GM12874 (cell line): ENCODE measurements around the gene SLMAP.

Experiments
- CTCF ChIP-seq: IDR thresholded peaks from 2 replicates; pipeline ENCODE4 v1.5.1; 2011; ENCODE audit warnings: low read depth, mild to moderate bottlenecking, control low read depth, low read length, moderate library complexity; ENCODE audit not compliant: insufficient read depth

The SLMAP gene

GRCh38 chr3:57958642-57959422 is 202.7 kb downstream of the SLMAP start:
- TF ChIP-seq CTCF, result no peak

GRCh38 chr3:57959423-57960173 is 203.5 kb downstream of the SLMAP start:
- no peak for TF ChIP-seq CTCF

- TF ChIP-seq CTCF, result no peak
Observed at GRCh38 chr3:57960174-57960505, 204.0 kb downstream of the SLMAP start.

- no peak for TF ChIP-seq CTCF
Observed at GRCh38 chr3:57961177-57961827, 205.2 kb downstream of the SLMAP start.

GRCh38 chr3:57961828-57962447 is 205.8 kb downstream of the SLMAP start:
- peak; percentile 27; the same call in 1 of the 2 replicates for TF ChIP-seq CTCF

- TF ChIP-seq CTCF, result no peak
Observed at GRCh38 chr3:57962448-57962834, 206.3 kb downstream of the SLMAP start.

- TF ChIP-seq CTCF, result no peak
Observed at GRCh38 chr3:57963811-57964346, 207.8 kb downstream of the SLMAP start.
